ENCODE measurements around the gene TLR8.
"Not testable (repeated sequence)": the region's sequence is repeated elsewhere in the genome, so short reads cannot be mapped to it uniquely, and the experiment has no call there.

Gene TLR8

DNA sequence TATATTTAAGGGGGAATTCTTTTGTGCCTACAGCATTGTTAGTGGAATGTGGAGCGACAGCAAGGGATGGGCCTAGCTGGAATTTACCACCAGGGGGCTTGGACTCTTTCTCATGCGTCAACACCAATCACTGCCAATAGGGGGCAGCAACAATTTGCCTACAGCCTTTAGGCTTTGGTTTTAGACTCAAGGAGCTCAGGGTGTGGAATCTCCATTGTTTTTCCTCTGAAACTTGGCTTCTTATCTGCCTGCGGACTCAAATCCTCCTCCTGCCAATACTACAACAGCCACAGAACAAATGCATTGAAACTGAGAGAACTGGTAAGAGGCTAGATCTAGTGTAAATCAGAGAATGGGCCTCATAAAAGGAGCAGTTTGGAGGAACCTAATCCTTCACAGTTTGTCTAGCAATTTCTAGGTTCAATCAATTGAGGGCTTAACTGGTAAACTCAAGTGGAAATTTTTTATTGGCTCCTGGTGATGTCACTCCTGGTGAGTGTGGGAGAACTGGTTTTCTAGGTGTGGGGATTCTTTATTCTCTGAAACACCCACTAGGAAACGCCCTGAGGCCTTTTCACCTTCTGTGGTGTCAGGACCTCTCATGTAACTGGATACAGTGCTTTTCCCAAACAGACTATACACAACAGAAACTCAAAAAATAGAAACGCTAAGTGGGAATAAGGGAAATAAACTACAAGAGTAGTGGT, 40.6 kb downstream of the TLR8 start:
- DNase-seq (ENCODE audit: low read depth): peak; percentile 54

DNA sequence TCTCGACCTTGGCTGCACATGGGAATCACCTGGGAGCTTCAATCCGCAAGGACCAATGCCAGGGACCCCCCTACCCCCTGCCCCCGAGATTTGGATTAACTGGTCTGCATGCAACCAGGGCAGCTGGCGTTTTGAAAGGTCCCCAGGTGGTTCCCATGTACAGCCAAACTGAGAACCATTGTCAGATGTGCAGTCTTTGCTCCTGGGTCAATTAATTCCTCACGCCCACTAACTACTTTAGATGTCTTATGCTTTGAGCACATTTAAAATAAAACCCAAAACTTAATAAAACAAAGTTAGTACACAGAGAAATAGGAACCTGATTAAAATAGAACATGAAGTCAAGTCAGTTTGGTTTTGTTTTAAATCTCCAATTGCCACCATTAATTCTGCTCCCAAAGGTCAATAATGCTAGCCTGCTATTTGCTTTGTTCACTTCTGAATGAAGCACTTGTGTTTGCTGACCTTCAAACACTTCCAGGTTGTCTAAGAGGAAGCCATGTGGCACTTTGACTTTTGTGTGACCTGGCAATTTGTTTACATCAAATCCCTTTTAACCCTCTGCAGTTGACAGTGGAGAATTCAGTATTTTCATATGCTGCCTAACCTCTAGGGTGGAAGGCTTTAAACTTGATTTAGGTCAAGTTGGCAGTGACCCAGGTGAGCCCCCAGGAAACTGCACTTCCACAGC, 41.3 kb downstream of the TLR8 start:
- DNase-seq (ENCODE audit: low read depth): no peak

DNA sequence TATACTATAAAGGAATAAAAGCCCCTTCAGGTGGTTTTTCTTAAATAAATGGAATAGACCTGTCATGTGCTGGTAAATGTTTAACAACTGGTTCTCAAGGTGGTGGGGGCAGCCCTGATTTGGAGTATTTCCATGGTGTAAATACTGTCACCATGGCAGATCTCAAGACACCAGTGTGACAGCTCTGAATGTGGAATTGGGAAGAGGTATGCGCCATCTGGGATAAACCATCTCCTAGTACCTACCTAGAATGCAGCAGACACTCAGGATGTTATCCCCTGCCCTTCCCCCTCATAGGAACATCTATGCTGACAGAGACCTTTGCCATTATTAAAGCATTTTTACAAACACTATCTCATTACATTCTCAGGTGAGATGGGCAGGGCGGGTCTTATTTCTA, 42.1 kb downstream of the TLR8 start:
- no peak for DNase-seq (ENCODE audit: low read depth)

DNA sequence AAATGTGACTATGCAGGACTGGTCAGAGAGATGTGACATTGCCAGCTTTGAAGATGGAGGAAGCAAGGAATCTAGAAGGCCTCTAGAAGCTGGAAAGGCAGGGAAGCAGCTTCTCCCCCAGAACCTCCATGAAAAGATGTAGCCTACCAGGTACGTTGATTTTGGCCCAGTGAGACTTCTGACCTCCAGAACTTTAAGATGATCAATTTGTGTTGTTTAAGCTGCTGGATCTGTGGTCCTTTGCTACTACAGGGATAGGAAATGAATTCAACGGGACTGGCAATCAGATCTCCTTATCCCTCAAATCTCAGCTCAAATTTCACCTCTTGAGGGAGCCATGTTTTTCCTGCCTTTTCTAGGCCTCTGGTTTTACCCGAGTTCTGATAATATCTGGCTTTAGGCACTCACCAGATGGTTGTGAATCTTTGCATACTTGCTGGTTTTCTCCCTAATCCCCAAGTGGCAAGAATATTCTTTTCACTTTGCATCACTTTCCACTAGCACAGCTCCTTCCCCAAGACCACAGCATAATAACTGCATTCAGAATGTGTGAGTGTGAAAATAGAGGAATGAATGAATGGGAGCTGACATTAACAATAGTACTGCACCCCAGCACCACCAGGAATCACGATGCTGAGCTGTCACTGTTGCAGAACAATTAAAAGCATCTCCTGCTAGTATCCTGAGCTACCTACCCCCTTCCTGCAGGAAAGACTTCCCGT, 42.9 kb downstream of the TLR8 start:
- no peak for DNase-seq (ENCODE audit: low read depth)

DNA sequence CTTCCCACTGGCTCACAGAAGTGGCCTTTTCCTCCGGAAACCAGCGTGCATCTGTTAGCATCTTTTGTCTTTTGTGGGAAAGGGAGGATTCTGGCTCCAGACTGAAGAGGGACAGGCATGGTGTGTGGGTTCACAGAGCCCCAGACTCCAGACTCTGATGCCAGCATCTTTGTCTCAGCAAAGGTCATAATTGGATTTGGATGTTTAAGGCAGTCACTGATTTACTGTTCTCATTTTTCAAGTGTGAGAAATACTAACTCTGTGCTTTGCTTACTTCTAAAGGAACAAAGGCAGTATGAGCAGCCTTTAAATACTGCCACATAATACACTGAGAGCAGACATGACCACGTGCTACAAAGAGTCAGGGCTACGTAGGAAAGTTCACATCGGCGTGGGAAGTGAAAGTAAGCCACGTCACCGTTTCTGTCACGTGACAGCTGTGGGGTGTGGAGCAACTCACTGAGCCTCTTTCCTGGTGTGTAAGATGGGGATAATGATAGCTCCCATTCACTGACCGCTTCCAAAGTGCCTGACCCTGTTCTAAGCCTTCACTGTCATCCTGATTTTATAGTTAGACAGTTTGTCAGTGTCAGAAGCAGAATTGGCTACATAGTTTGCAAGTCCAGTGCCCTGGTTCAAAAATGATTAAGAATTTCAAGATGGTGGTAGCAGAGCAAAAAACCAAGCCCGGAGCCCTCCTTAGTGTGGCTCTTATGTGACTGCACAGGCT, 43.7 kb downstream of the TLR8 start:
- DNase-seq (ENCODE audit: low read depth): peak; percentile 72

DNA sequence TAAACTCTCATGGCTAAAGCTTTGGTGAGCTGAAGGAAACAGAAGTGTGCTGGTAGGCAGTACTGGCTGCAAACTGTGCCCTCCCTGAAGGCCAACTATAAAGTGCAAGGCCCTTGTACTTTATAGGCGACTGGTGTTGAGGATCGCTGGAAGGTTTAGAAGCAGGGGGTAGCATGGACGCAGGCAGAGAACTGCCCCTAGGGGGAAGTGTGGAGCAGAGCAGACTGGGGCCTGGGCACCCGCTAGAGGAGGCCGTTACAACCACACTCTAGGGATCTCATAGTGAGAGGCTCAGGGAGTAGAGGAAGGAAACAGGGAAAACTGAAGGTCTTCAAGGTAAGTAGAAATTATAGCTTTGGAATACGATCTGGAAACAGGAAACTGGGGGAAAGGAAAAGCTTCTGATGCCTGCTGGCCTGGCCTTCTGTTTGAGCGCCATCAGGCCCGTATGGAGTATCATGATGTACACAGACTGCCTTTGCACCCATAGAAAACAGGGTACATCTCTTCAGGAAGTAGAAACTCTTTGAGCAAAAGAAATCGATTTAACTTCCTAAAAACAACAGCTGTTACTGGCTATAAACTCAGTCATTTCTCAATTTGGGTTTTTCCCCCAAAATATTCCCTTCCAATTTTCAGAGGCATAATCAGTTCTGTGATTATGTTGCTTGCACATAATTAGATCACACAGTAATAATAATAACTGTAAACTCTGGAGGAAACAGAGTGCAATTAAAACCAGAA, 44.6 kb downstream of the TLR8 start:
- peak; percentile 54 for DNase-seq (ENCODE audit: low read depth)

DNA sequence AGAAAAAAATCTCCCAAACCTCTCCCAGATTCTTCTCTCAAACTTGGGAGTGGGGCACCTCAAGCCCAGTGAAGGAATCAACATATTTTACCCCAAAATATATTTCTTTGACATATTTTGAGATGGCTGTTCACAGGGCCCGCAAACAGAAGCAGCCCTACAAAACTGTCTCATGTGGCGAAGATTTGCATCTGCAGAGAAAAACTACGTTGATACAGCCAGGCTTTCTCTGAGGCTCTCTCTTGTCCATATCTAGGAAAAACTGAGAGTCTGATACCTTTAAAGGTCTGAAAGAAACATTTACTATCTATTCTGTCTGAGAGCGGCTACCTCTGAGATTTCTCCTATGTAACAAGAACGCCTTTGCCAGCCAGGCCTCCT, 45.2 kb downstream of the TLR8 start:
- no peak for DNase-seq (ENCODE audit: low read depth)

DNA sequence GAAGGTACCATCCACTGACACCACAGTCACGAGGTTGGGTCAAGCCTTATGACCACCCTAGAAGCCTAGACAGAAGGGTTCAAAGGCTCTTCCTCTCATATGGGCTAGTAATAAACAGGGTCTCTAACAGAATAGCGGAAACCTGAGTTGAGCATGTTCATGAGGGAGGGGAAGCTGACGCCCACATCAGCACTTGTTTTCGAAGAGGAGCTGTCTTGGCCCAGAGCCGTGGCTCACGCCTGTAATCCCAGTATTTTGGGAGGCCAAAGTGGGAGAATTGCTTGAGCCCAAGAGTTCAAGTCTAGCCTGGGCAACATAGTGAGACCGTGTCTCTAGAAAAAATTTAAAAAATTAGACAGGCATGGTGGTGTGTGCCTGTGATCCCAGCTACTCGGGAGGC, 47.0 kb downstream of the TLR8 start:
- DNase-seq (ENCODE audit: low read depth): no peak

DNA sequence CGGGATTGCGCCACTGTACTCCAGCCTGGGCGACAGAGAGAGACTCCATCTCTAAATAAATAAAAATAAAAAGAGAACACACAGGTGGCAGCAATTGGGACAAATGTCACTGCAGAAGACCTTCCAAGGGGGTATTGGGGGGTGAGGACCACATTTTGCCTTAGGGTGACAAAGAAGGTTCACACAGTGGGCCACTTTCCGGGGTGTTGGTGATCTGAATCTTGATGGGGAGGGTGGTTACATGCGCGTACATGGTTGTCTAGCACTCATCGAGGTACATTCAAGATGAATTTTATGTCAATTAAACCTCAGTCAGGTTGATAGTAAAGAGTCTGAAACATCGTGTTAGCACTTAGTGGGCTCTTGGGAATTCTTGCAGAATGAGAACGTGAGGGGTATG, 48.0 kb downstream of the TLR8 start:
- no peak for DNase-seq (ENCODE audit: low read depth)

DNA sequence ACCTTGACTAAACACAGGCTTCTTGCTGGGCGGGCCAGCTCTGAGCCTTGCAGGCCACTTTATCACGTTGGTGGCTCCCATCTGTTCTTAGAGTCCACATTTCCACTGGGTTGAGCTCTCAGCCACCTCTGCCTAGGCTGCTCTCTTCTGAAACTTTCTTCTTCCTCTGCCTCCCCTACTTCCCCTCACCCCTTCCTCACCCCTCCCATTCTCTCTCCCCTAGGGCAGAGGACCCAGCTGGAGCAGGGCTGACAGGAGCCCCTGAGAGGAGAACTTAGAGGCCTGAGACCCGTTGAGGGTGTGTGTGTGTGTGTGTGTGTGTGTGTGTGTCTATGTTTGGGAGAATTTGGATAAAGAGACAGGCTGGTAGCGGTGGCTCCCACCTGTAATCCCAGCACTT, 48.6 kb downstream of the TLR8 start:
- DNase-seq (ENCODE audit: low read depth): no peak

DNA sequence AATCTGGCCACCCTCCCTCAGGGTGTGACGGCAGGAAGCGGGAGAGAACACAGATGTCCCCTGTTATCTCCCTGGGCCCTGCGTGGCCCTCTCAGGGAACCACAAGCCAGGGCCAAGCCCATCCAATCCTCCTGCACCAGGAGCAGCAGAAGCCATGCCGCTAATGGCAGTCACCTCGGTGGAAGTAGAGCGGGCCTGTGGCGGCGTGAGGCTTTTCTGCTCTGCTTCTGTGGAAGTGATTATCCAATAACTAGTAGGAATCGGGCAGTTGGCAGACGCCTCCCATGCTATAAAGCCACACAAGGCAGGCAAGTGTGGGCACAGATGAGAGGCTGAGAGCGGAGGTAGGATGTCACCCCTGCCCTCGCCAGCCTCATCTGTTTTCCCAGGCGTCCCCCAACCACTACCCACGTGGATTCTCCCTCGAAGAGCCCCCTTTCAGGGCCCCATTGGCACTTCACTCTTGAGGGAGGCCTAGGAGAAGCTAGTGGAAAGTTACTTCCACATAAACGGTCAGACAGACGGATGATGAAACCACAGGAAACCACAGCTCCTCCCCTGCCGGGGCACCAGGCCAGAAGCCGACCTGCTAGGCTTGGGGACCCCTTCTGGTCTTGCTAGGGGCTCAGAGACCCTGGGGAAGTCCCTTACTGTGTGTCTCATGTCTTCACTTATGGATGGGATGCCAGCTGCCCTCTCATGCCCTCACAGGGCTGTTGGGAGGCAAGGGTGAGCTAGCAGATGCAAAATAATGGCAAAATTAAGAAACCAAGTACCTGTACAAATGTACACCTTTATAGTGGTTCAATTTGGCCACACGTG, 49.7 kb downstream of the TLR8 start:
- DNase-seq (ENCODE audit: low read depth): peak; percentile 49

DNA sequence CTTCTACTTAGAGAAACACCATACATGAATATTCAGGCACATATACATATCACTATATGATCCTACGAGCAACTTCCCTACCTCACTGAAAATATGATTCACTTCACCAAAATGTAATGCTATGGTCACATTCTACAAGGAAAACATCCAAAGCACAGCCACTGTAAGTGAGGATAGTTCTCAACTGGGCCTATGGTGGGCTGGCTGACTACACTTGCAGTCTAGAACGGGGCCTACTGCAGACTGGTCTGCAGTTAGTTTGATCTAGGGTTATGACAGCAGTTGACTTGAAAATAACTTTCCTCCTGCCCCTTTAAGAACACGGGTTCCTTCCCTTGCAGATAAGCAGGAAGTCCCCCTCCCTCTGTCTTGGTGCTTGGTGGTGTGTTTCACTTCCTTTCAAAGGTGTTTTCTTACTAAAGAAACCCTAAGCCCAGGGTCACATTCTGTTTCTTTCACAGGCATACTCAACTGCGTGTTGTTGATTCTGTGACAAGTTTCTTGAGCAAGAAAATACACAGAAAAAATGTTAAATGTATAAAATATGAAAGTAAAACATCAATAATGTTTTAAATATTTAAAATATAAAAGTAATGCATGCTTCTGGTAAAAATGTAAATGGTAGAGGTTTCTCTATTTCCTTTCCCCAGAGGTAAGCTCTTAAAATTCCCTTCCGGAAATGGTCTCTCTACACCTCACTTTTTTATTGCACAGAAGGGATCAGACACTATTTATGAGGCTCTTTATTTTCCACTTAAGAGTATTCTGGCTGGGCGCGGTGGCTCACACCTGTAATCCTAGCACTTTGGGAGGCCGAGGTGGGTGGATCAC, 50.5 kb downstream of the TLR8 start:
- no peak for DNase-seq (ENCODE audit: low read depth)

DNA sequence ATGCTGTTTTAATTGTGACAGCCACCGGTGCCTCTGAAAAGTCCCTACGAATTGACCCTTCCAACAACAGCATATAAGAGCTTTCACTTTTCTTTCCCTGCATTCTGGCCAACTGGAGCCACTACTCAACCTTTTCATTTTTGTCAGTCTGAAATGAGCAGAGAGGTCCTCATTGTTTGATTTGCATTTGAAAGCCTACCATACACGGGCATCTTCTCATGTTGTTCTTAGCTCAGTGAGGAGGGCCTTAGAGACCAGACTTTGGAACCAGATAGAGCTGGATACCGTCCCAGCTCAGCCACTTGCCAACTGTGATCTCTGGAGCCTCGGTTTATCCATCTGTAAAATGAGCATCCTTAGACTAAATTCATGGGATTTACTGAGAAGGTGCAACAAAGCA, 51.6 kb downstream of the TLR8 start:
- no peak for DNase-seq (ENCODE audit: low read depth)

DNA sequence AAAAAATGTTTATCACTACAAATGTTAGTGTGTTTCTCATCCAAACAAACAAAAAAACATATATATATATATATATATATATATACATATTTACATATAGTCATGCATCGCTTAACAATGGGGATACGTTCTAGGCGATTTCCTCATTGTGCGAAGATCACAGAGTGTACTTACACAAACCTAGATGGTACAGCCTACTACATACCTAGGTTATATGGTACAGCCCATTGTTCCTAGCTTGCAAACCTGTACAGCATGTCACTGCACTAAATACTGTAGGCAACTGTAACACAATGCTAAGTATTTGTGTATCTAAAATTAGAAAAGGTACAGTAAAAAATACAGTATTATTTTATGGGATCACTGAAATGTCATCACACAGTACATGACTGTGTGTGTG, 52.0 kb downstream of the TLR8 start:
- no peak for DNase-seq (ENCODE audit: low read depth)

DNA sequence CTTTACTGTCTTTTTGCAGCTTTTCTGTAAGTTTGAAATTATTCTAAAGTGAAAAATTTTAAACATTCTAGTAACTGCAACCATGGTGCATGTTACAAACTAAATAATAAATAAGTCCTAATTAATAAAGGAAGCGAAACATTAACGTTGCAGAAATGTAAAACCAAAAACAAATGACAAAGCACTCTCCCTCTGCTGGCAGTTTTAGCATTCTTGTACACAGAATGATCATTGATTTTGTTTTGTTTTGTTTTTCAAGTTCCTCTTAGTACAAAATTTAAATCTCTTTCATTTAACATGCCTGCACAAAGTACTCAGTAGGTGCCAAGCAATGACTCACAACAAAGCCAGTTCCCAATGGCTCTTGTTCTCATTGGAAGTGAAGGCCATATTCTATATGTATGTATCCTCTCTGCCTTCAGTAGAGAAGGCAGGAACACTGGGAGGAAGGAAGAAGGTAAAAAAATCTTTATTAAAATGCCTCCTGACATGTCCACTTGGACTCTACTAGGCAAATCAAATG, 54.8 kb downstream of the TLR8 start:
- DNase-seq (ENCODE audit: low read depth): no peak

DNA sequence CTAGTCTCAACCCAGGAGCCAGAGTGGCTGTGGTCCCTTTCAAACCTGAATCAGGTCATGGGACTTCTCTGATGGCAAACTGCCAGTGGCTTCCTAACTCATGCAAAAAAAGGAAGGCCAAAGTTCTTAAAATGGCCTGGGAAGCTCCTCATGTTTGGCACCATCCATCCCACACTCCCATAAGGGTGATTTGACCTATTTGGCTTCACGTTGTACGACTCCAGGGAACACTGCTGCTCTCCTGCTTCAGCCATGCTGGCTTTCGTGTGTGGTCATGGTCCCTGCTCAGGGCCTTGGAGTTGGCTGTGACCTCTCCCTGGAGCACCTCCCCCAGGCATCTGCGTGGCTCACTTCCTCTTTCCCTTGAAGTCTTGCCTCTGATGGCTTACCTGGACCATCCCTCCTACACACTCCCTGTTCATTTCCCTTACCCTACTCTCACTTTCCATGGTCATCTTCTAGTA, 55.7 kb downstream of the TLR8 start:
- no peak for DNase-seq (ENCODE audit: low read depth)

DNA sequence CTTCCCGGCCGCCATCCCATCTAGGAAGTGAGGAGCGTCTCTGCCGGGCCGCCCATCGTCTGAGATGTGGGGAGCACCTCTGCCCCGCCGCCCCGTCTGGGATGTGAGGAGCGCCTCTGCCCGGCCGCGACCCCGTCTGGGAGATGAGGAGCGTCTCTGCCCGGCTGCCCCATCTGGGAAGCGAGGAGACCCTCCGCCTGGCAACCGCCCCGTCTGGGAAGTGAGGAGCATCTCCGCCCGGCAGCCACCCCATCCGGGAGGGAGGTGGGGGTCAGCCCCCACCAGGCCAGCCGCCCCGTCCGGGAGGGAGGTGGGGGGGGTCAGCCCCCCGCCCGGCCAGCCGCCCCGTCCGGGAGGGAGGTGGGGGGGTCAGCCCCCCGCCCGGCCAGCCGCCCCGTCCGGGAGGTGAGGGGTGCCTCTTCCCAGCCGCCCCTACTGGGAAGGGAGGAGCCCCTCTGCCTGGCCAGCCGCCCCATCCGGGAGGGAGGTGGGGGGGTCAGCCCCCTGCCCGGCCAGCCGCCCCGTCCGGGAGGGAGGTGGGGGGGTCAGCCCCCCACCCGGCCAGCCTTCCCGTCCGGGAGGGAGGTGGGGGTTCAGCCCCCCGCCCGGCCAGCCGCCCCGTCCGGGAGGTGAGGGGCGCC, 56.9 kb downstream of the TLR8 start:
- not testable (repeated sequence) for DNase-seq (ENCODE audit: low read depth)

DNA sequence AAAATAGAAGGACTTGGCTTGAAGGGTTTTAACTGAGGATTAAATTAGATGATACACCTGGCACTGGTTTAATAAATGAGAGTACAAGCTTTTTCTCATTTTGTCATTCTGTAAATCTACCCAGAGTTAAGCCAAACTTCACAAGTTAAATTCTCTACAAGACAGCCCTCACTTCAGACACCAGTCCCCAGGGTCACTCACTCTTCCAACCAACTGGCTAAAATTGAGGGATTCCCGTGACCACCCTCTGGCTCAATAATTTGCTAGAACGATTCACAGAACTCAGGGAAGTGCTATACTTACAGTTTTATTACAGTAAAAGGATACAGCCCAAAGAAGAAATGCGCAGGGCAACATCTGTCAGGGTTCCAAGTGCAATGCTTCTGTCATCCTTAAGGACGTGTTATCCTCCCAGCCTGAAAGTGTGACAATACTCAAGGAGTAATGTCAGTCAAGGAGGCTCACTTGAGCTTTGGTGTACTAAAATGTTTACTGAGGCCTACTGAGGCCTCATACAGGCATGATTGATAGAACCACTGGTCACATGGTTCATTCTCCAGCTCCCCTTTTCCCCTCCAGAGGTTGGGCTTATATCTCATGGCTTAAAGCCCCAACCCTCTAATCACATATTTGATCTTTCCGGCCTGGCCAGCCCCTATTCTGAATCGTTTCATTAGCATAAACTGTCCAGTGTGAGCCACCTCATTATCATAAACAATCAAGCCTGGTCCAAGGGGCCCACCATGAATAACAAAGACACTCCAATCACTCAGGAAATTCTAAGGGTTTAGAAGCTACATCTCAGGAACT, 58.9 kb downstream of the TLR8 start:
- DNase-seq (ENCODE audit: low read depth): no peak

Data from activated T-helper 1 cell treated with Interleukin-2 at 50 U/mL for 16 hours (primary cell).